Mesenchymal stem cell (in vitro differentiated cells and primary cell): ENCODE measurements around the gene TIMD4.

Experiments
- DNase-seq: peaks from one replicate; pipeline ENCODE4 v3.0.0-alpha.2; 2013
- H2AFZ ChIP-seq: one replicate; pipeline ENCODE4 v1.6.1; 2013; ENCODE audit warnings: low read depth, mild to moderate bottlenecking, control low read depth, inconsistent platforms, low read length, moderate library complexity
- H2AK5ac ChIP-seq: 2 replicates; pipeline ENCODE4 v1.6.1; 2013; ENCODE audit warnings: low read length, moderate library complexity, mild to moderate bottlenecking, inconsistent platforms; ENCODE audit not compliant: severe bottlenecking
- H2BK120ac ChIP-seq: one replicate; pipeline ENCODE4 v1.6.1; 2013; ENCODE audit warnings: low read depth, mild to moderate bottlenecking, inconsistent platforms, low read length, moderate library complexity
- H2BK12ac ChIP-seq, 2 experiments: one replicate each; pipeline ENCODE4 v1.6.1; 2013; ENCODE audit warnings: inconsistent platforms in 2 of 2, low read length in 2 of 2, mild to moderate bottlenecking in 2 of 2, moderate library complexity in 2 of 2, control low read depth in 1 of 2
- H2BK15ac ChIP-seq: one replicate; pipeline ENCODE4 v1.6.1; 2013; ENCODE audit warnings: mild to moderate bottlenecking, low read depth, inconsistent platforms; ENCODE audit not compliant: poor library complexity, severe bottlenecking
- H2BK5ac ChIP-seq: 2 replicates; pipeline ENCODE4 v1.6.1; 2013; ENCODE audit warnings: low read depth, mild to moderate bottlenecking, low read length, control low read depth, inconsistent platforms; ENCODE audit not compliant: poor library complexity, severe bottlenecking
- H3K14ac ChIP-seq, 2 experiments: one replicate each; pipeline ENCODE4 v1.6.1; 2013; ENCODE audit warnings: inconsistent platforms in 2 of 2, low read length in 2 of 2, control low read depth in 1 of 2, mild to moderate bottlenecking in 1 of 2, moderate library complexity in 1 of 2
- H3K18ac ChIP-seq, 2 experiments: one replicate each; pipeline ENCODE4 v1.6.1; 2013; ENCODE audit warnings: inconsistent platforms in 2 of 2, low read length in 2 of 2, control low read depth in 1 of 2, low read depth in 1 of 2, mild to moderate bottlenecking in 1 of 2
- H3K23ac ChIP-seq, 2 experiments: one replicate each; pipeline ENCODE4 v1.6.1; 2013; ENCODE audit warnings: inconsistent platforms in 2 of 2, low read length in 2 of 2, mild to moderate bottlenecking in 2 of 2, moderate library complexity in 2 of 2, control low read depth in 1 of 2
- H3K27ac ChIP-seq: 2 replicates; pipeline ENCODE4 v1.5.1; 2013; ENCODE audit warnings: mild to moderate bottlenecking, moderate library complexity, low read length, control low read depth, inconsistent platforms; ENCODE audit not compliant: poor library complexity, severe bottlenecking
- H3K27me3 ChIP-seq, 2 experiments: 2 replicates each; pipeline versions ENCODE4 v1.6.1 to v1.7.0; 2013; ENCODE audit warnings: low read length in 2 of 2, mild to moderate bottlenecking in 2 of 2, moderate library complexity in 2 of 2, control low read depth in 1 of 2, inconsistent platforms in 1 of 2; ENCODE audit not compliant: control insufficient read depth in 1 of 2, insufficient read depth in 1 of 2
- H3K36me3 ChIP-seq, 2 experiments: 2 replicates each; pipeline versions ENCODE4 v1.6.1 to v1.7.0; 2013; ENCODE audit warnings: low read length in 2 of 2, control low read depth in 1 of 2, inconsistent platforms in 1 of 2, low read depth in 1 of 2, mild to moderate bottlenecking in 1 of 2; ENCODE audit not compliant: insufficient read depth in 2 of 2, control insufficient read depth in 1 of 2
- H3K4ac ChIP-seq, 2 experiments: one replicate each; pipeline ENCODE4 v1.6.1; 2013; ENCODE audit warnings: inconsistent platforms in 2 of 2, low read length in 2 of 2, mild to moderate bottlenecking in 2 of 2, moderate library complexity in 2 of 2, control low read depth in 1 of 2, low read depth in 1 of 2
- H3K4me1 ChIP-seq: 2 replicates; pipeline ENCODE4 v1.6.1; 2013; ENCODE audit warnings: low read depth, low read length, control low read depth; ENCODE audit not compliant: control insufficient read depth, insufficient read depth
- H3K4me2 ChIP-seq: 2 replicates; pipeline ENCODE4 v1.6.1; 2013; ENCODE audit warnings: low read length, mild to moderate bottlenecking, inconsistent platforms; ENCODE audit not compliant: poor library complexity, severe bottlenecking
- H3K4me3 ChIP-seq, 2 experiments: 2 replicates each; pipeline versions ENCODE4 v1.5.1 to v1.7.0; 2013; ENCODE audit warnings: low read length in 2 of 2, mild to moderate bottlenecking in 2 of 2, control low read depth in 1 of 2, low read depth in 1 of 2; ENCODE audit not compliant: insufficient read depth in 1 of 2
- H3K79me1 ChIP-seq: replicated peaks from 2 replicates; pipeline ENCODE4 v1.6.1; 2013; ENCODE audit warnings: mild to moderate bottlenecking, control low read depth, low read length, inconsistent platforms; ENCODE audit not compliant: poor library complexity, severe bottlenecking
- H3K9ac ChIP-seq: 2 replicates; pipeline ENCODE4 v1.7.0; 2013; ENCODE audit warnings: mild to moderate bottlenecking, low read length, moderate library complexity
- H3K9me3 ChIP-seq: 2 replicates; pipeline ENCODE4 v1.7.0; 2013; ENCODE audit warnings: mild to moderate bottlenecking, low read length; ENCODE audit not compliant: control insufficient read depth
- H4K8ac ChIP-seq: one replicate; pipeline ENCODE4 v1.6.1; 2013; ENCODE audit warnings: inconsistent platforms, mild to moderate bottlenecking, low read length, moderate library complexity
- H4K91ac ChIP-seq: one replicate; pipeline ENCODE4 v1.6.1; 2013; ENCODE audit warnings: mild to moderate bottlenecking, low read length, inconsistent platforms
- WGBS: methylation state at CpG from one replicate; pipeline ENCODE4 v1.1.7; 2013; ENCODE audit warnings: mixed read lengths; 5-methylcytosine and 5-hydroxymethylcytosine counted together

The TIMD4 gene

DNA sequence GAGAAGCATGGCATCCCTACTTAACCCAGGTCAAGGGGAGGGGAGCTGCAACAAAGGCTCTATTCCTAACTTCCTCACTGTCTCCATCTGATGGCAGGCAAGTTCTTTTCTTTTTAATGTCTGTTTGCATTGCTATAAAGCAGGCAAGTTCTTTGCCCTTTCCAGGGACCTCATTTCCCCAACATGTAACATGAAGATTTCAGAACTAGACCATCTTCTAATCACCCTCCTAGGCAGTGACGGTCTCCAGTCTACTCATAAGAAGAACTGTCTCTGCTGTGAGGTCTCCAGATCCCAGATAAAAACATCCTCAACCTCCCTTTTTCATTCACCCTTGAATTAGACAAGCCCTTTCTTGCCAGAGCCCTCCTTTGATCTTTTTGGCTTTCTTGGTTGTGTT lies 70.8 kb downstream of the TIMD4 start:
- Histone ChIP-seq H3K4me3 (no peak overlapping the region), H2BK12ac (no peak overlapping the region), H2BK120ac (no peak overlapping the region), H3K18ac (no peak overlapping the region), H3K27me3 (peaks cover 0 to 7% of the 10 kb centered on the region in 2 experiments), H3K4ac (no peak overlapping the region), H3K4me2 (no peak overlapping the region), H4K91ac (no peak overlapping the region), H2BK15ac (no peak overlapping the region), H3K14ac (no peak overlapping the region), H3K23ac (no peak overlapping the region), H2AK5ac (no peak overlapping the region), H3K9me3 (no peaks in the 10 kb centered on the region), H3K27ac (no peak overlapping the region), H3K36me3 (no peaks in the 10 kb centered on the region), H2BK5ac (no peak overlapping the region), H3K4me1 (no peaks in the 10 kb centered on the region), H3K79me1 (no peaks in the 10 kb centered on the region), H3K9ac (no peak overlapping the region), H4K8ac (no peak overlapping the region), H2AFZ (no peak overlapping the region)
- WGBS = 61% methylated on average over 1 of the region's 1 CpG
- DNase-seq = no peak

DNA sequence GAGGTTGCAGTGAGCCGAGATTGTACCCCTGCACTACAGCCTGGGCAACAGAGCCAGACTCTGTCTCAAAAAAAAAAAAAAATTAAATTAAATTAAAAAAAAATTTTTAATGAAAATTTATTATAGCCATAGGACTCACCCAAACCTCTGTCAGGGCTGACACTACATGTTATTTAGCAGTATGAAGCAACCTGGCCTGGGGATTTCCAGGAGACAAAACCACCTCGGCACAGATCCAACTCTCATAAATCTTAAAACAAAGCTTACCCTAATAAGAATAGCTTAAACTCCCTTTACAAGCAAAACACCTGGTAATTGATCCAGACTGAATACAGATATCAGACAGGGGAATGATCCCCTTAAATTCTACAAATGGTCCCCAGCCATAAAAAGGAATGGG lies 74.5 kb downstream of the TIMD4 start:
- H3K27me3 ChIP-seq = peaks cover 0 to 18% of the 10 kb centered on the region in 2 experiments
- H2BK5ac ChIP-seq = no peak overlapping the region
- H2AFZ ChIP-seq = no peak overlapping the region
- WGBS = 97% methylated on average over 1 of the region's 2 CpGs
- H4K91ac ChIP-seq = no peak overlapping the region
- no peak overlapping the region for H2BK15ac ChIP-seq
- DNase-seq = no peak
- no peak overlapping the region for H3K27ac ChIP-seq
- H3K14ac ChIP-seq = no peak overlapping the region
- H3K18ac ChIP-seq = no peak overlapping the region
- H3K4me3 ChIP-seq = no peak overlapping the region
- no peak overlapping the region for H3K23ac ChIP-seq
- H2AK5ac ChIP-seq = no peak overlapping the region
- H2BK12ac ChIP-seq = no peak overlapping the region
- no peak overlapping the region for H2BK120ac ChIP-seq
- no peaks in the 10 kb centered on the region for H3K4me1 ChIP-seq
- H3K9me3 ChIP-seq = no peaks in the 10 kb centered on the region
- H3K9ac ChIP-seq = no peak overlapping the region
- H3K36me3 ChIP-seq = no peaks in the 10 kb centered on the region
- no peak overlapping the region for H3K4me2 ChIP-seq
- no peaks in the 10 kb centered on the region for H3K79me1 ChIP-seq
- H3K4ac ChIP-seq = no peak overlapping the region
- no peak overlapping the region for H4K8ac ChIP-seq

DNA sequence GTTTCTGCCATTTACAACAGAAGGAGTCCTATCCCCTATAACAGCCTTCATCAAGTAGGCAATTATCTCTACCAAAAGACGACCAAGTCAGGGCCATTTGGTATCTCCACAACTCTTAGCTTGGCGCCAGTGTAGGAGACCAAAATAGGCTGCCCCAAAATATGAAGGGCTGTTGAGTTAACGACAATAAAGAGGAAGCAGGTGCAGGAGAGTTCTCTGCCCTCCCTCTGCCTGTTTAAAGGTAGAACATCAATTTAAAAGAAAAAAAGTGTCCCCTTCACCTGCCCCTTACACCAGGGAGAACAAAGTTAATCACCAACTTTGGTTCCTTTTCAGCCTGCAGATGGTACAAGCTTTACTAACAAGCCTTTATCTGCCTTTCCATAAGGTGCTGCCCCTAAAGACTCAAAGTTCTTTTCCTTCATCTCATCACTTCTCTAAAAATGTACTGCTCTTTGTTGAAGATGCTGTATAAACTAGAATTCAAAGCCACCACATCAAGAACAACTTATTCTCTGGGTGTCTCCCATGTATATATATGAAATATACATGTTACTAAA lies 79.6 kb downstream of the TIMD4 start:
- Histone ChIP-seq H2BK5ac (no peak overlapping the region), H3K14ac (no peak overlapping the region), H3K9me3 (no peaks in the 10 kb centered on the region), H2AK5ac (no peak overlapping the region), H3K27ac (no peak overlapping the region), H3K23ac (no peak overlapping the region), H2BK120ac (no peak overlapping the region), H3K9ac (no peak overlapping the region), H3K18ac (no peak overlapping the region), H3K4me2 (no peak overlapping the region), H3K4me1 (no peaks in the 10 kb centered on the region), H3K36me3 (no peaks in the 10 kb centered on the region), H4K8ac (no peak overlapping the region), H3K79me1 (no peaks in the 10 kb centered on the region), H3K27me3 (peaks cover 0 to 23% of the 10 kb centered on the region in 2 experiments), H4K91ac (no peak overlapping the region), H2BK12ac (no peak overlapping the region), H3K4me3 (no peak overlapping the region), H3K4ac (no peak overlapping the region), H2BK15ac (no peak overlapping the region), H2AFZ (no peak overlapping the region)
- no peak for DNase-seq
- 90% methylated on average over 3 of the region's 3 CpGs for WGBS

DNA sequence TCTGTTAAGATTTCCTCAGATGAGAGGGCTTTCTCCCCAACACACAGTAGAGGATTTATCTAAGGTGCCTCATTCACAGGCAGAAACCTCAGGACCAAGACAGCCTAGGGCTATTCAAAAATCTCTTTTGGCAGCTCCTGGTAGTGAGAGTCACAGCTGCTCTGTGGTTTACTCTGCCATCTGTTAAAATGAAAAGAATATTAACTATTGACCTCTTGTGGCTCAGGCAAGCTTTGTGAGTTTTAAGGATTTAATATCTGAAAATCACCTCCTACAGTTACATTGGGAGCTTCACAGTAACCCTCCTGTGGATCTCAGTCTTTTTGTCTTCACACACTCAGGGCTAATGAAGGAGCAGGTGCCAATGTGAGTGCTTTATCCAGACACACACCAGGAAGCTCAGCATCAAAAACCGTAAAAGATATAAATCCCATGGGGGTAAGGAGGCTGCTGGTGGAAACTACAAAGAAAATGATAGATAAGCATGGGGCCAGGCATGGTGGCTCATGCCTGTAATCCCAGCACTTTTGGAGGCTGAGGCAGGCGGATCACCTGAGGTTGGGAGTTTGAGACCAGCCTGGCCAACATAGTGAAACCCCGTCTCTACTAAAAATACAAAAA lies 83.3 kb downstream of the TIMD4 start:
- Histone ChIP-seq H3K23ac (no peak overlapping the region), H3K4me1 (no peaks in the 10 kb centered on the region), H2BK12ac (no peak overlapping the region), H3K79me1 (no peaks in the 10 kb centered on the region), H3K36me3 (no peaks in the 10 kb centered on the region), H2BK5ac (no peak overlapping the region), H3K4me2 (no peak overlapping the region), H3K27me3 (peaks cover 0 to 21% of the 10 kb centered on the region in 2 experiments), H3K27ac (no peak overlapping the region), H3K9me3 (no peaks in the 10 kb centered on the region), H3K18ac (no peak overlapping the region), H4K8ac (no peak overlapping the region), H3K9ac (no peak overlapping the region), H2BK15ac (no peak overlapping the region), H3K4ac (no peak overlapping the region), H3K4me3 (no peak overlapping the region), H3K14ac (no peak overlapping the region), H2BK120ac (no peak overlapping the region), H2AK5ac (no peak overlapping the region), H4K91ac (no peak overlapping the region), H2AFZ (no peak overlapping the region)
- WGBS = 91% methylated on average over 3 of the region's 3 CpGs
- no peak for DNase-seq
